DMS53 treated with DMSO at 0.1 percent for 48 hours (cell line): ENCODE results near the gene STARD10.

Experiments used
- DNase-seq: peaks from one replicate; lab custom pipeline; 2025; ENCODE audit not compliant: unreplicated experiment; lab: John Stamatoyannopoulos, UW

Gene STARD10

DNA sequence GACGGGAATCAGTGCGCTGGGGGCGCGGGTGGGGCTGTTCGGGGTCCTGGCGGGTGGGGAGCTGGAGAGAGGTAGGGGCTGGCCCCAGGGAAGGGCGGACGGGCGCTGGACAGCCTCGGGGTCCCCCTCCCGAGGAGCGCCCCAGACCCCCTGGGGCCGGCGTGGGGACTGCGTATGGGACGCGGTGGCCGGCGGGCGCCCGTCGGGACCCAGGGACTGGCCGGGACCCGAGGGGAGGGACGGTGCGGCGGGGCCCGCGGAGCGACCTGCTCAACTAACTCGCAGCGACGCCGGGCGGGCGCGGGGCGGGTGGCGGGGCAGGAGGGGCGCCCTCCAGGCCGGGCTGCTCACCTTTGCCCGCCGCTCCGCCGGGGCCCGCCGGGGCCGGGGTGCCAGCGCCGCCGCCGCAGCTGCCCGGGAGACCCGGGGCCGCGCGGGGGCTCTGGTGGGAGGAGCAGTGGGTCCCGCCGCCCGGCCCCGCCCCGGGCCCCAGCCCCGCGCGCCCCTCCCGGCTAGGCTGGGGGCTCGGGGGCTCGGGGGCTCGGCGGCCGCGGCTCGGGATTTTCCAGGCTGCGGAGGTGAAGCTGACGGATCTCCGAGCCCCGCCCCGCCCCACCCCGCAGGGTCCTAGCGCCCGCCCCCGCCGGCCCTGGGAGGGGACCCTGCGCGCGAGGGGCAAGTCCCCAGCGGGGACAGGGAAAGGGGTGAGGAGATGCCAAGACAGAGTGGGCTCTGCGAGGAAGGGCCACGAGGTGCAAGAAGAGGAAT, 12.3 kb downstream of the STARD10 start:
- DNase-seq, result peak; percentile 64

DNA sequence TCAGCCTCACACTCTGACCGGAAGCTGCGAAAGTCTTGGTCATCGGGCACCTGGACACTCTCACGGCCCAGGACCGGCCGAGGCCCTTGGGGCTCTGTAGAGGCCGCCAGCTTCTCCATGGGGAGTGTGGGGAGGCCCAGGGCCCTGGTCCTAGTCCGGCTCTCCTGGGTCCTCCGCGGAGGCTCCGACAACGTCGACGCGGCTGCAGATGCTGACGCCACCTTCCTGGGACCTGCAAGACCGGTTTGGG, 12.9 kb downstream of the STARD10 start:
- DNase-seq, result peak; percentile 51

DNA sequence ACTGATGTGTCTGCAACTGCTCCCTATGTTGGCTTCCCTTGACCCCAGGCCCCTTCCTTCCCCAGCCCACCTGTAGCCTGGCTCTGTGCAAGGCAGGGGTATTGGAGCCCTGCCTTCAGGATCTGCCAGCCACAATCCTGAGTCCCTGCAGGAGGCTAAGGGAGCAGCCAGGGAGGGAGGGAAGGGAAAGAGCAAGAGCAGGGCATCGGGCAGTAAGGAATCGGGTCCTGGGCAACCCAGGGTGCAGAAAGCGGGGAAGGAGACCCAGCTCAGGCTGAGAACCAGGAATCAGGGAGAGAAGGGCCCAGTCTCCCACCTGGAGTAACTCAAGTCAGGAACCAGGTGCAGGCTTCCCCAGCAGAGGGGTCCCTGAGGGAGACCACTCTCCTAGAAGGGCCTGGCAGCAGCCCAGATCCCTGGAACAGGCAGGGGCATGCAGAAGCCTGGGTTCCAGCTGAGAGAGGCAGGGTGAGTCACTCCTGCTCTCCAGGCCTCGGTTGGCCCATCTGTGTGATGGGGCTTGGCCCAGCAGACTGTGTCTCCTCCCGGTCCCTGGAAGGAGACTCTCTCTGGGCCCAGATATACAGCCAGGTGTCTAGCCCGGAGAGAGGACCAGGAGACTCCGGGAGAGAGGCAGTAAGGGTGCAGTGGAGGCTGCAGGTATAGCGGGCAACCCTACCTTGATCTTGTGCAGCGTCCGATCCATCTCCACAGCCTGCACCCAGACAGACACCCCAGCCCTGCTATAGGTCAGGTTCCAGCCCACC, 13.4 kb downstream of the STARD10 start:
- no peak for DNase-seq

DNA sequence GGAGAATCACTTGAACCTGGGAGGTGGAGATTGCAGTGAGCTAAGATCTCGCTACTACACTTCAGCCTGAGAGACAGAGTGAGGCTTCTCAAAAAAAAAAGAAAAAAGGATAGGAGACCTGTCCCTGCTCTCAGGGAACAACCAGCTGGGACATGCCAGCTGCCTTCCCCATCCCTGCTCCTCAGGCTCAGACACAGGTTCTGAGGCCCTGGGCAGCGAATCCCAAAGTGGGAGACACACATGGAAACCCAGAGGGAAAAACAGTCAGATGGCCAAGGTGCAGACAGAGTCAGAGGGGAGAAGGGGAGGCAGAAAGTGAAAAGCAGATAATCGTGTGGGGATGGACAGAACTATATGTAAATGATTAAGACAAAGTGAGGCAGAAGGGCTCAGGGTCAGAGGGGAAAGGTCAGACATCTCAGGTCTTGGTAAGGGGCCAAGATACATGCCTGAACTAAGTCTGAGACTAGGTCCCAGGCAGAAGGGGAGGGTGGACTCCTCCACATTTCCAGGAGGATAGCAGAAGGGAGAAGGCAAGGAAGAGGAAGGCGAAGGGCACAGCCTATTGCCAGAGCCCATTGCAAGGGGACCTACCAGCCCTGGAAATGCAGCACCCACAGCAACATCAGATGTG, 14.2 kb downstream of the STARD10 start:
- DNase-seq, result no peak

DNA sequence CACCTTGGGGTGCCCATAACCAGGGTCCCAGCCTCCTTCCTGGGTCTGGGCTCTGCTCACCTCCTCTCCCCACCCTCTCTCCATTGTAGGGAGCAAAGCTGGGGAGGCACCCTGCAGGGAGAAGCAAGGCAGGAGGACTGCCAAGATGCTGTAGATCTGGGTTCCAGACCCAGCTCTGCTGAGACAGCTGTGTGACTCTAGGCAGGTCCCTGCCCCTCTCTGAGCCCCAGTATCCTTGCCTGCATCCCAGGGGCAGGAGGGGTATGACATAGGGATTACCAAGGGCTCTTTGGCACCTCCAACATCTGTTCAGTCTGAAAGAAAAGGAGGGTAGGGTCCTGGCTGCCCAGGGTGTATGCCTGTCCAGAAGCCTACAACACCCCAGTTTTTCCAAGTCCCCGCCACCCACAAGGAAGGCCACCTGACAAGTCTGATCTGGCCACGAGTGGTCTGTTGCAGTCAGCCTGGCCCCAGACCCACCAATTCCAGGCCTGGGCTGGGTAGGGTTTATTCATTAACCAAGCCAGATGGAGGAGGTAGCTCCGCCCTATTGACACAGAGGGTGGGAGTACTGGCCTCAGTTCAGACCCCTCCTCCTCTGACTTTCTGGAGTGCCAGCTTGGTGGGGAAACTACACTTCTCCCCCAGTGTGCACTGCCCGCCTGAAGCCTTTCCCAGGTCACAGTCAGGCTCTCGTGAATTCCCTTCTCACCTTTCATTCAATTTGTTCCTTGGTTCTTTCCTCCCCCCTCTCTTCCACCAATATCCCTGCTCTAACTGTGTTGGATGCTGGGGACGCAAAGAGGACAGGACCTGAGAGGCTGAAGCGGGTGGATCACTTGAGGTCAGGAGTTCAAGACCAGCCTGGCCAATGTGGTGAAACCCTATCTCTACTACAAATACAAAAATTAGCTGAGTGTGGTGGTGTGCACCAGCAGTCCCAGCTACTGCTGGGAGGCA, 15.0 kb downstream of the STARD10 start:
- peak; percentile 56 for DNase-seq

DNA sequence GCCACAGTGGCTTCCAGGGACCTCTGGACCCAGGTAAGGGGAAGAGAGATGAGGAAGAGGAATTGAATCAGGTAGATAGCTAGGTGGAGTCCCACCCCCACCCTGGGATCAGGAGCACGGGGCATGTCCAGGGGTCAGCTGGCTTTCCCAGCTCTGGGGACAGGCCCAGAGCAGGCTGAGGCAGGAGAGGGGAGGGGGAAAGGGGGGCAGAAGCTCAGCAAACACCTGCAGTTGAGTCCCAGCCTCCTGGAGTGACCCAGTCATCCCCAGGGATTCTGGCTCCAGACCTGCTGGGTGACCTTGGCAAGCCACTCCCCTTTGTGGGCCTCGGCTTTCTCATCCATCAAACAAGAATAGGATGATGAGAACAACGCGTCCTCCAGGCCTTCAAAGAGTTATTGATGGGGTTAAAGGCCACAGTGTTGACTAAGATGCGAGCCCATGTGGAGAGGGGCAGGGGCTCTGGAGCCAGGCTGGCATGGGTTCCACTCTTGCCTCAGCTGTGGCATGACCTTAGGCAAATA, 16.0 kb downstream of the STARD10 start:
- DNase-seq, result peak; percentile 66

DNA sequence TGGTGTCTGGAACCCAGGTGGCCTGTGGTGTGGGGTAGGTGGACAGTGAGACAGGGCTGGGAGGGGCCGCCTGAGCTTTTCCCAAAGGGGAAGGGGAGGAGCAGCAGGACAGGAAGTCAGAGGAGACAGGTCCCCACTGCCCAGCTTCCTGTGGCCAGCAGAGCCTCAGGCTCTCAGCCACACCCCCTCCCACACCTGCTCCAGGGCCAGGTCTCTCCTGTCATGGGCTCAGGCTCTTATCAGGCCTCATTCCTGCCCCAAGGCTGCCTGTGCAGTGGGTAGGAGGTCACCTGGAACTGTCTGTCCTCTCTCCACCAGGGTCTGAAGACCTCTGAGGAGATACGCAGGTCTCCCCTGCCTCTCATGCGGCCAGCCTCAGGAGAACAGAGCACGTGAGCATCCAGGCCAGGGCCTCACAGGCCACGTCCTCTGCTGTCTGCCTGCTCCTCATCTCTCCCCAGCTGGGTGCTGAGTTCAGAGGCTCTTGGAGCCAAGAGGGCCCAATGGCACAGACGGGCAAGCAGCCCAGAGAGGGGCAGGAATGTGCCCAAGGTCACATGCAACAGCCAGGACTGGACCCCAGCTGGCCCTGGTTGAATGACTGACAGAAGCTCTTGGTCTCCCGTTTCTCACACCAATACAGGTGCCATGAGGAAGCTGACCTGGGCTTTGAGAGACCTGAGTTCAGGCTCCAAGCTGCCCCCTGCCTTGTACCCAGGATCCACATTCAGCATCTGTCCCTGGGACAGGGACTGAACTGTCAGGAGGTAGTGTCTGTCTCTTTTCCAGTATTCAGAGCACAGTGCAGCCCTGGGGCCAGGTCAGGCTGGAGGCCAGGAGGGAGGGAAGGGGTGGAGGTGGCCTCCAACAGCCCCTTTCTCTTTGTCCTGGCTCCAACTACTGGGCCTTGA, 16.7 kb downstream of the STARD10 start:
- peak; percentile 75 for DNase-seq

DNA sequence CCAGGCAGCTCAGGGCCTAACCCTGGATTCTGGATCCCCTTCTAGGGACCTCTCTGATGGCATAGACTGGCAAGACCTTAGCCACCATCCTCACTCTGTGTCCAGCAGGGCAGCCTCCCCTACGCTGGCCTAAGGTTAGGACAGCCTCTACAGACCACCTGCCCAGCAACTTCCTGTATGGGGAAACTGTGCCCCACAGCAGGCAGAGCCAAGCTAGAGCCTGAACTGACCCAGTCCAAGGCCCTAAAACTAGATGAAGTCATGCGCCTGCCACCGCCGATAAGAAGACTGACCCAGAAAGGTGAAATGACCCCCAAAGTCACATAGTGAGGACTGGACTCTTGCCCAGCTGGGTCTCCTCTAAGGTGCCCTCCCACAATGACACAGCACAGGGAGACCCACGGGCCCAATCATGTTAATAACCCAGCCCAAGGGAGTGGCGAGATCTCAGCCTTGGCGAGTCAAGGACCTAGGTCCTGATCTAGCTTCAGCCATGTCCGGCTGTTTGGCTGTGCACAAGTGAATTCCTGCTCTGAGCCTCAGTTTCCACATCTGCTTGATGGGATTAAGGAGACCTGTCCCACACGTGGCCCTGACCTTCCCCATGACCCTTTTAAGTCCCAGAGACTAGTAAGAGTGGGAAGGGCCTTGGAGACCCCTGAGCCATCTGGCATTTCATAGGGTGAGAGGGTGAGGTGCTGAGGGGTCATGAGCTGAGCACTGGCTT, 17.6 kb downstream of the STARD10 start:
- DNase-seq, result no peak

DNA sequence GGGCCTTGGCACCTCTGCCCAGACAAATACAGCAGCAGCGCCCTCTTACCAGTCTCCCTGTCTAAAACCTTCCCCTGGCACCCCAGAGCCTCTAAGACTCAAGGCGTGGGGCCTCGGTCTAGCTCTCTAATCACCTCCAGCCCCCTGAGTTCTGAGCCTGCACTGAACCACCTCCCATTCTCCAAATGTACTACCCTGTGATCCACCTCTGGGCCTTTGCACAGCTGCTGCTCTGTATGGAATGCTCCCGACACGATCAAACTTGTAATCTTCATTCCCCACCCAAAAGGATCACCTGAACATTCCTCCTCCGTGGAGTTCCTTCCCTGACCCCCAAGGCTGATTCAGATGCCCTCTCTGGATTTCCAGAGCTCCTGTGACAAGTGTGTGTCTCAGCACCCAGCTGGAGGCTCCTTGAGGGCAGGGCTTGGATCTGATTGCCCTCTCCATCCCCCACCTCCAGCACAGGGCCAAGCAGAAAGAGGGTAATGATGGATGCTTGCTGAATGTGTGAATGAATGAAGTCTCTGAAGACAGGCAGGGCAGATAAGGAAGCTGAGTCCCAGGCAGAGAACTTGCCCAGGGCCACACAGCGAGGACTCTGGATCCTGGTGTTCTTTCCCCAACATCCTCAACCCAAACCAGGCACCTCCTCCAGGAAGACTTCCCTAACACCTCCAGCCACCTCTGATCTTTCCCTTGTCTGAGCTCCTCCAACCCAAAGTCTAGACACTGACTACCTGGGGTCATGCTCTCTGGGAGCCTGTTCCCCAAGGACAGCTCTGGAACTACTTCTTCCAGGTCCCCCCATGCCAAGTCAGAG, 18.3 kb downstream of the STARD10 start:
- no peak for DNase-seq

DNA sequence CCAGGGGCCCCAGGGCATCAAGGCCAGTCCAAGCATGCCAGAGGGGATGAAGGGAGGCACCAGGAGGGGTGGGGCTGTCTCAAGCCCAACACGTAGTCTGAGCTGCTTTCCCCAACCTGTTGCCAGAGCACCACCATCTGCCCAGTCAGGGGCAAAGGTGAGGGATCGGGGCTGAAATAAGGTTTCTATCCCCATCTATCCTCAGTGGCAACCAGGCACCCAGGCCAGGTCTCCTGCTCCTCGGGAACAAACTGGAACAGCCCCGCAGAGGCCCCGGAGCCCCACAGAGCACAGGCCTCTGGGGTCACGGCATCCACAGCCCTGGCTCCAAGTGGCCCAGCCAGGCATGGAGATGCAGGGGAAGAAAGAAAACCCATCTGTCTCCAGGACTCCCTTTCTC, 19.3 kb downstream of the STARD10 start:
- no peak for DNase-seq

DNA sequence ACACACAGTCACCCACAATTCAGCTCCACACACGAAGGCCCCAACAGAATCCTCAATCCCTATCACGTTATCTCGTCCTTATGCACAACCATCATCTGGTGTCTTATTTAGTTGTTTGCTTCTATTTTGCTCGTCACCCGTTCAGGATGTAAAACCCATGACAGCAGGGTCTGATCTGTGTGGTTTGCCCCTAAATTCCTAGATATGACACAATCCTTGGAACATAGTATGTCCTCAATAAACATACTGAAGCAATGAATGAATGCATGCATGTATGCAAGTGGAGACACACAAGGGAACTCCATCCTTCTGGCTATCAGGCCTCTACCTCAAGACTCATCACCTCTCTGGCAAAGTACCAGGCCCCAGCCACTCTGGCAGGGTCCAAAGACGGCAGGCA, 20.2 kb downstream of the STARD10 start:
- DNase-seq, result no peak

DNA sequence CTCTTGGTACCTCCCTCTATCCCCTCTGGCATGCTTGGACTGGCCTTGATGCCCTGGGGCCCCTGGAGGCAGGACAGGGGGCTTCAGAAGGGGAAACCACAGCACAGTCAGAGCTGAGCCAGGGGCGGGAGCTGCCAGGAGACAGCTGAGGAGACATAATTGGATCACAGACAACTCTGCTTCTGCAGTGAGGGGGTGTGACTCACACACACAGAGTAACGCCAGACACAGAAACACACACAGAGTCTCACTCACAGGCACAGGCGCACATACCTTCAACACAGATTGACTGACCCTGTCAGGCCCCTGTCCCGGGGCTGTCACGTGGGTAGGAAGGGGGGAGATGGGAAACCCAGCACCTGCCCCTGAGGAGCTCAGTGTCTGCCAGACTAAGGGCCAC, 20.6 kb downstream of the STARD10 start:
- DNase-seq, result no peak

DNA sequence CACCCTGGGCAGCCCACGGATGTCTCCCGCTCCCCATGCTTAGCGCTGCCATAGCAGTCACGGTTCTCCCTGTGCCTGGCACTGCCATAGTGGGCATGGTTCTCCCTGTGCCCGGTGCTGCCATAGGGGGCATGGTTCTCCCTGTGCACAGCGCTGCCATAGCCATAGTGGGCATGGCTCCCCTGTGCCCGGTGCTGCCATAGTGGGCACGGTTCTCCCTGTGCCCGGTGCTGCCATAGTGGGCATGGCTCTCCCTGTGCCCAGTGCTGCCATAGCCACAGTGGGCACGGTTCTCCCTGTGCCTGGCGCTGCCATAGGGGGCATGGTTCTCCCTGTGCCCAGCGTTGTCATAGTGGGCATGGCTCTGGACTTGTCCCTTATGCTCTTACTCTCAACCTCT, 21.8 kb downstream of the STARD10 start:
- DNase-seq, result no peak

DNA sequence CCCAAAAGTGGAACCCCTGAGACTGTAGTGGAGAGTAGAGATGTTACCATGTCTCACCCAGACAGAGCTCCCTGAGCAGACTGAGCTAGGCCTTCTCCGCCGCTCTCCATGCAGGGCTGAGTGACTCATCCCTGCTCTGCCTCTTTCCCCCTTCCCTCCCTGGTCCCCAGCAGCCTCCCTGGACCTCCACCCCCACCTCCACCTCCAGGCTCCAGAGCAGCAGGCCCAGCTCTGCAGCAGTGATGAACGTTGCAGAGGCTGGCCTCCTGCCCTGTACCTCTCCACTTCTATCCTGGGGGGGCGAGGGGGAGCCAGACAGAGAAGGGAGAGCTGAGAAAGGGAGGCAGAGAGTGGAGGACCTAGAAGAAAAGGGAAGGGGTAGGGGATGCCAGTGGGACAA, 22.3 kb downstream of the STARD10 start:
- DNase-seq, result no peak

DNA sequence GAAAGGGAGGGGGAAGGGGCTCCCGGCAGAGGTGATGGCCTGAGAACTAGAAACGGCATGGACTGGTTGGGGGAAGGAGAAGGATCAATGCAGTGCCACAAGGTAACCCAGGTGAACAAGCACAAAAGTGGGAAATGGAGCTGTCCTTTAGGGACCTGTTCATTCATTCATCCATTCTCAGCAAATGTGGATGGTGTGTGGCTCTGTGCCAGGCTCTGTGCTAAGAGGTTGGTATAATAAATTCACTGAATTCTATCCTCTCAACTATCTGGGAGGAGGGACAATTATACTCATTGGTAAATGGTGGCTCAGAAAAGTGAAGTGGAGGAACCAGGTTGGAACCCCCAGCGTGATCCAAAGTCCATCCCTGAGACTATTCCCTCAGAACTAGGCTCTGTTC, 23.0 kb downstream of the STARD10 start:
- no peak for DNase-seq

DNA sequence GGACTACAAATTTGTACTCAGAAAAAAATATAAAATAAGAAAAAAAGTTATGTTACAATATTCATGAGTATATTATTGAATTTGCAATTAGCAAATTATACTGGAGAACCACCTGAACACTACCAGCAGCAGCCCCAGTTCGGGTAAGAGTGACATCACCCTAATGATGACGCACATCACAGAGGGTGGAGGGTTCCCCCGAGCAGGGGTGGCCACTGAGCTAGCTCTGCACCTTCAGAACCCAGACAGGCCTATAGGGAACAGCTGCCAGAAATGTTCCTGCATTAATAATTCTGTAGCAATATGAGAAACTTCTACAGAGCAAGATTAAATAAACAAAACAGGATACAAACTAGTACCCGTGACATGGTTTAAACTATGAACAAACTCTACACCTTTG, 24.2 kb downstream of the STARD10 start:
- no peak for DNase-seq

DNA sequence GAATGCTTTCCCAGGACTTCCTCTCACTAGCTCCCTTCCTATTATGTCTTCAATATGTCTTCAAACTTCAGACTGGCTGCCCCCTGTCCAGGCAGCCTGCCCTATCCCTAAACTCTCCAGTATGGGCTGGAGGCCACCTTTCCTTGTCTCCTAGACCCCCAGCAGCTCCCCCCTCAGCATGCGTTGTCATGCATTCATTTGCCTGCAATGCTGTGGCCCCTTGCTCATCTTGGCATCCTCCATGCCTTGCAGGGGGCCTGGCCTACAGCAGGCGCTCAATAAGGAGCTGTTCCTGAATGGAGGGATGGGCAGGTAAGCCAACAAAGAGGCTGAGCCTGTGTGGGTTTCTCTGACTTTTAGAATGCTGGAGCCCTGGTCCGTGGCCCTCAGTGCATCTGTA, 25.3 kb downstream of the STARD10 start:
- no peak for DNase-seq
